Neural cell (in vitro differentiated cells): ENCODE data around the gene ITPKB.

Experiments
- CTCF ChIP-seq: fragments of 450-650 bp; IDR thresholded peaks from 2 replicates; pipeline ENCODE4 v1.5.1; 2014; ENCODE audit warnings: antibody characterized with exemption, mild to moderate bottlenecking, moderate library complexity; ENCODE audit not compliant: poor library complexity, severe bottlenecking
- EZH2 ChIP-seq: fragments of 200-600, 300-800 bp; shearing (Covaris generic), sonication (generic); IDR thresholded peaks from 2 replicates; pipeline ENCODE4 v1.6.1; 2014; ENCODE audit warnings: antibody characterized with exemption, low read length, borderline replicate concordance, mild to moderate bottlenecking; ENCODE audit not compliant: insufficient read depth, poor library complexity, severe bottlenecking
- POLR2AphosphoS5 ChIP-seq: IDR thresholded peaks from 2 replicates; pipeline ENCODE4 v1.6.1; 2012

DNA sequence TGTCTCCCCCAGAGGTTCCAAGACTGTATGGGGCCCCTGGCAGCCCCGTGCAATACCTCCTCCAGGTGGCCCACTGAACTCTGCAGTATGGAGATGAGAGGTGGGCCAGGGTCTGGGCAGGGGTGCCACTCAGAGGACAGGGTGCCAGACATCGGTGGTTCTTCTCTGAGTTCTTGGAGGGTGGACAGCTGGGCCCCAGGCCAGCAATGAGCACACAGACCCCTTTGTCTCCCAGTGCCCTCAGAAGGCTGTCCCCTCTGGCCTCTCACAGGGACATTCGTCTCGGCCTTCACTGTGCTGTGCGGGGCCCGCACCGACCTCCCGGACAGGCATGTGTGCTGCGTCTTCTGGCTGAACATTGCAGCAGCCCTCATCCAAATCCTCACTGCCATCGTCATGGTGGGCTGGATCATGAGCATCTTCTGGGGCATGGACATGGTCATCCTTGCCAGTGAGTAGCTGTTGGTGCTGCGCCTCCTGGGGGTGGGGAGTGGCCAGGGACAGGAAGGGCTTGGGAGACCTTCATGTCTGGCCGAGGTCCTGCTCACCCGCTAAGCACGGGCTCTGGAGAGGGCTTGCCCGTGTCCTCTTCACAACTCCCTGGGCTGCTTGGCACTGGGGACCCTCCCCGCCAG lies 142.4 kb downstream of the ITPKB start:
- TF ChIP-seq CTCF: no peak
- no peak for TF ChIP-seq EZH2
- no peak for TF ChIP-seq POLR2AphosphoS5
